Breast epithelium (tissue), 4 donors: ENCODE measurements around the gene UBE2H. TPM values are rescaled to one million over a fixed set of nuclear protein-coding genes. Genes with fewer than 3 reads are reported as not detected.

Experiments
- DNase-seq, 2 donors: peaks; one replicate each; pipeline ENCODE4 v3.0.0-alpha.2; 2019; ENCODE audit warnings: low spot score in 2 of 2
- H3K27ac ChIP-seq, 2 donors: fragments of 200-600 bp; sonication (generic) in 1 of 2; one replicate each; pipeline ENCODE4 v1.5.1; 2016 to 2019; ENCODE audit warnings: mild to moderate bottlenecking in 1 of 2
- H3K27me3 ChIP-seq, 2 donors: fragments of 200-600 bp; sonication (generic) in 1 of 2; one replicate each; pipeline versions ENCODE4 v1.5.1 to v1.6.0; 2017 to 2019; ENCODE audit warnings: control low read depth in 1 of 2, mild to moderate bottlenecking in 1 of 2
- H3K36me3 ChIP-seq: fragments of 200-600 bp; one replicate; pipeline ENCODE4 v1.5.1; 2019
- H3K4me1 ChIP-seq, 2 donors: fragments of 200-600 bp; sonication (generic); one replicate each; pipeline ENCODE4 v1.5.1; 2016 to 2019; ENCODE audit warnings: control low read depth in 1 of 2
- H3K4me3 ChIP-seq, 3 donors: fragments of 200-600 bp; sonication (generic); 1 replicate in 2 of 3; 2 replicates in 1 of 3; pipeline ENCODE4 v1.5.1; 2016 to 2019; ENCODE audit warnings: mild to moderate bottlenecking in 3 of 3, moderate library complexity in 2 of 3
- H3K9me3 ChIP-seq, 2 donors: fragments of 200-600 bp; sonication (generic) in 1 of 2; one replicate each; pipeline ENCODE4 v1.5.1; 2016 to 2019; ENCODE audit warnings: control low read depth in 1 of 2
- CTCF ChIP-seq, 3 donors: fragments of 450-650 bp; IDR thresholded peaks; one replicate each; pipeline ENCODE4 v1.5.1; 2016 to 2017; ENCODE audit warnings: antibody characterized with exemption in 3 of 3, mild to moderate bottlenecking in 3 of 3, moderate library complexity in 3 of 3
- POLR2A ChIP-seq: fragments of 450-650 bp; IDR thresholded peaks from one replicate; pipeline ENCODE4 v1.6.1; 2016; ENCODE audit warnings: antibody characterized with exemption, mild to moderate bottlenecking, moderate library complexity
- POLR2AphosphoS5 ChIP-seq, 3 donors: sonication (generic); formaldehyde crosslinking; IDR thresholded peaks; one replicate each; pipeline ENCODE4 v1.6.1; 2017; ENCODE audit warnings: antibody characterized with exemption in 3 of 3
- intact Hi-C: fragments of 100-400 bp; cut with DNase I; formaldehyde crosslinking; loops from one replicate; pipeline ENCODE4 v1.15.1; 2023; ENCODE audit warnings: low total_unique reads
- total RNA-seq, 3 donors: library from RNA; depleted of rRNA; stranded (reverse); fragments of >200 nt; gene quantifications; one replicate each; pipeline ENCODE4 v1.1.0, GENCODE V29; 2016

Gene UBE2H
- total RNA-seq, 3 donors from 2014 or later, result 81.8 to 124 (median 114) TPM

GRCh38 chr7:129990403-129991192 is 37.8 kb upstream of the UBE2H start:
- Histone ChIP-seq H3K27me3 (no peaks in the 10 kb centered on the region), H3K27ac (no peak overlapping the region), H3K36me3 (no peaks in the 10 kb centered on the region), H3K9me3 (no peaks in the 10 kb centered on the region), H3K4me3 (no peak overlapping the region), H3K4me1 (no peaks in the 10 kb centered on the region)
- DNase-seq, result no peak
- TF ChIP-seq POLR2A (no peak), POLR2AphosphoS5 (IDR thresholded peaks at IDR 0.05) (no peak), CTCF (IDR thresholded peaks at IDR 0.05) (no peak)
- intact Hi-C loops, result no loop called here

- H3K4me3 ChIP-seq, result no peak overlapping the region
- H3K27me3 ChIP-seq, result no peaks in the 10 kb centered on the region
- no peaks in the 10 kb centered on the region for H3K36me3 ChIP-seq
- no peaks in the 10 kb centered on the region for H3K9me3 ChIP-seq
- H3K4me1 ChIP-seq, result no peaks in the 10 kb centered on the region
- TF ChIP-seq CTCF (IDR thresholded peaks at IDR 0.05) (no peak), POLR2AphosphoS5 (IDR thresholded peaks at IDR 0.05) (no peak), POLR2A (no peak)
- intact Hi-C loops, result no loop called here
- DNase-seq, result no peak
- H3K27ac ChIP-seq, result no peak overlapping the region
Measured at GRCh38 chr7:129989466-129989865, 36.7 kb upstream of the UBE2H start.

GRCh38 chr7:129986600-129986999 is 33.8 kb upstream of the UBE2H start:
- H3K27ac ChIP-seq, result no peak overlapping the region
- no peaks in the 10 kb centered on the region for H3K9me3 ChIP-seq
- intact Hi-C loops, result no loop called here
- no peaks in the 10 kb centered on the region for H3K4me1 ChIP-seq
- H3K36me3 ChIP-seq, result no peaks in the 10 kb centered on the region
- no peak overlapping the region for H3K4me3 ChIP-seq
- H3K27me3 ChIP-seq, result no peaks in the 10 kb centered on the region
- no peak for DNase-seq
- TF ChIP-seq POLR2AphosphoS5 (IDR thresholded peaks at IDR 0.05), result no peak
- TF ChIP-seq POLR2A, result no peak
- TF ChIP-seq CTCF (IDR thresholded peaks at IDR 0.05), result no peak

DNA sequence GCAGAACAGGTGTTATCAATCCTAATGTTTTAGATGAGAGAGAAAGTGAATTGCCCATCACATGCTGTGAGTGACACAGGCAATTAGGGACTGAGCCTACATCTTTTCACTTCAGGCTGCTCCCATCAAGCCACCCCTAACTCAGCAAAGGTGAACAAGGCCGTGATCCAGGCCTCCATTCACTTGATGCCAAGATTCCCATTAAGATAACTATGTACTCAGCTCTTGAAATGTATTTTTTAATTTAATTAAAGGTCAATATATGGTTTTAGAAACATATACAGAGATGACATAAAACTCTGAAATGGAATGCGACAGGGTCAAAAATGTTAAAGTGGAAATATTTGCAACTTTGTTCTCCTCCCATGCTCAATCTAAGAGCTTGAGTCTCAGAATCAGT is 27.9 kb upstream of the UBE2H start:
- Histone ChIP-seq H3K4me3 (no peak overlapping the region), H3K27me3 (no peaks in the 10 kb centered on the region), H3K9me3 (no peaks in the 10 kb centered on the region), H3K4me1 (no peaks in the 10 kb centered on the region), H3K27ac (no peak overlapping the region), H3K36me3 (no peaks in the 10 kb centered on the region)
- no peak for TF ChIP-seq POLR2A
- TF ChIP-seq POLR2AphosphoS5 (IDR thresholded peaks at IDR 0.05), result no peak
- no peak for TF ChIP-seq CTCF (IDR thresholded peaks at IDR 0.05)
- intact Hi-C loops, result no loop called here
- DNase-seq, result no peak

- Histone ChIP-seq H3K27me3 (no peaks in the 10 kb centered on the region), H3K27ac (no peak overlapping the region), H3K4me3 (no peak overlapping the region), H3K9me3 (no peaks in the 10 kb centered on the region), H3K4me1 (no peaks in the 10 kb centered on the region), H3K36me3 (no peaks in the 10 kb centered on the region)
- no peak for DNase-seq
- TF ChIP-seq POLR2AphosphoS5 (IDR thresholded peaks at IDR 0.05), result no peak
- TF ChIP-seq CTCF (IDR thresholded peaks at IDR 0.05), result no peak
- no peak for TF ChIP-seq POLR2A
- intact Hi-C loops, result no loop called here
Measured at GRCh38 chr7:129975309-129975708, 22.5 kb upstream of the UBE2H start.
